Transverse colon (tissue), 4 donors: ENCODE results near the gene TDP2.

Experiments
- POLR2A ChIP-seq: fragments of 450-650 bp; IDR thresholded peaks from one replicate; pipeline ENCODE4 v1.6.1; 2016; ENCODE audit warnings: antibody characterized with exemption, mild to moderate bottlenecking, moderate library complexity
- POLR2AphosphoS5 ChIP-seq, 3 donors: sonication (generic); formaldehyde crosslinking; IDR thresholded peaks; one replicate each; pipeline ENCODE4 v1.6.1; 2016; ENCODE audit warnings: antibody characterized with exemption in 3 of 3
- TF ChIP-seq, protein P1 (sequence below), 5 experiments: fragments of 200-600 bp in 3 of 5; fragments of 450-650 bp in 2 of 5; sonication (generic) in 3 of 5; IDR thresholded peaks; 1 replicate in 2 of 5; 2 replicates in 3 of 5; pipeline ENCODE4 v1.5.1; 2016 to 2017; ENCODE audit warnings: antibody characterized with exemption in 5 of 5, inconsistent platforms in 3 of 5, mild to moderate bottlenecking in 2 of 5, moderate library complexity in 1 of 5

DNA sequence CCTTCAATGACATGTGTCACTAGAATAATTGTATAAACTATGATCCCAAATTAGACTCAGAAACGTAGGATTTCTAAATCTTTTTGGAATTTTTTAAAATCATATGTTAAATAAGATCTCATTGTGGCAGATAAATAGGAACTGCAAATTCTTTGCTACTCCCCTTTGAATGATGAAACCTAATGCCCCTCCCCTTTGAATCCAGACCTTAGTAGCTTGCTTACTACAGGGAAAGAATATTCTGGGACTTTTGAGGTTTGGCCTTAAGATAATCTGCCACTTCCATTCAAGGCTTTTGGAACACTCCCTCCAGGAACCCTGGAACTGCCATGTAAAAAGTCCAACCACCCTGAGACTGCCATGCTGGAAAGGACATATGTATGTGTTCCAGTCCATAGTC lies 7.1 kb downstream of the TDP2 start:
- TF ChIP-seq POLR2A = no peak
- TF ChIP-seq, protein P1, sequence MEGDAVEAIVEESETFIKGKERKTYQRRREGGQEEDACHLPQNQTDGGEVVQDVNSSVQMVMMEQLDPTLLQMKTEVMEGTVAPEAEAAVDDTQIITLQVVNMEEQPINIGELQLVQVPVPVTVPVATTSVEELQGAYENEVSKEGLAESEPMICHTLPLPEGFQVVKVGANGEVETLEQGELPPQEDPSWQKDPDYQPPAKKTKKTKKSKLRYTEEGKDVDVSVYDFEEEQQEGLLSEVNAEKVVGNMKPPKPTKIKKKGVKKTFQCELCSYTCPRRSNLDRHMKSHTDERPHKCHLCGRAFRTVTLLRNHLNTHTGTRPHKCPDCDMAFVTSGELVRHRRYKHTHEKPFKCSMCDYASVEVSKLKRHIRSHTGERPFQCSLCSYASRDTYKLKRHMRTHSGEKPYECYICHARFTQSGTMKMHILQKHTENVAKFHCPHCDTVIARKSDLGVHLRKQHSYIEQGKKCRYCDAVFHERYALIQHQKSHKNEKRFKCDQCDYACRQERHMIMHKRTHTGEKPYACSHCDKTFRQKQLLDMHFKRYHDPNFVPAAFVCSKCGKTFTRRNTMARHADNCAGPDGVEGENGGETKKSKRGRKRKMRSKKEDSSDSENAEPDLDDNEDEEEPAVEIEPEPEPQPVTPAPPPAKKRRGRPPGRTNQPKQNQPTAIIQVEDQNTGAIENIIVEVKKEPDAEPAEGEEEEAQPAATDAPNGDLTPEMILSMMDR (IDR thresholded peaks at IDR 0.05) = no peak
- no peak for TF ChIP-seq POLR2AphosphoS5 (IDR thresholded peaks at IDR 0.05)
